HepG2 (cell line): Measurements from ENCODE around the gene CCDC117. TPM values are rescaled to one million over a fixed set of nuclear protein-coding genes. Genes with fewer than 3 reads are reported as not detected.

Experiments used
- ATAC-seq: fragments of 200-7000 bp; cut with Tn5 transposase; 3 replicates; pipeline ENCODE4 v1.9.1; 2020; ENCODE audit warnings: mild to moderate bottlenecking, moderate library complexity
- BruUV-seq: library from RNA; stranded (reverse); fragments of 400-500 nt; replicated peaks from 2 replicates; lab custom pipeline; 2021; lab: Mats Ljungman, UMichigan
- CTCF ChIA-PET: fragments of 300-600 bp; formaldehyde crosslinking; extraction: SDS; loops from one replicate; lab custom pipeline; 2021; ENCODE audit warnings: low total read pairs, inconsistent platforms, low intra/inter-chr PET ratio; lab: Yijun Ruan, JAX
- POLR2A ChIA-PET: fragments of 350-600 bp; sonication (Branson Sonifier 250); formaldehyde crosslinking; loops from one replicate; lab custom pipeline; 2020; ENCODE audit warnings: antibody characterized with exemption, inconsistent platforms; lab: Yijun Ruan, JAX
- DNase-seq: peaks from one replicate; pipeline ENCODE4 v3.0.0-alpha.2; 2015; ENCODE audit warnings: low spot score
- FAIRE-seq: peaks from 3 replicates; lab custom pipeline; 2011; peaks lifted over from hg19 to GRCh38; lab: Jason Lieb, UNC
- H2AFZ ChIP-seq: one replicate; pipeline ENCODE4 v1.6.1; 2011; ENCODE audit warnings: low read length, inconsistent platforms
- H3K27ac ChIP-seq: fragments of 300-600 bp; 3 replicates; pipeline ENCODE4 v1.8.0; 2011; ENCODE audit warnings: mixed run types, mild to moderate bottlenecking, mixed read lengths, low read length, inconsistent platforms; ENCODE audit not compliant: insufficient read depth; ENCODE audit errors: extremely low read length
- H3K27me3 ChIP-seq, 2 experiments: fragments of 200-600 bp in 1 of 2; 2 replicates in 1 of 2; 3 replicates in 1 of 2; pipeline versions ENCODE4 v1.6.0 to v1.8.0; 2011; ENCODE audit warnings: low read length in 2 of 2, mild to moderate bottlenecking in 2 of 2, moderate library complexity in 2 of 2, inconsistent platforms in 1 of 2; ENCODE audit not compliant: insufficient read depth in 2 of 2, control insufficient read depth in 1 of 2
- H3K36me3 ChIP-seq, 2 experiments: fragments of 200-600 bp in 1 of 2; replicated peaks in 1 of 2; 2 replicates in 1 of 2; 3 replicates in 1 of 2; pipeline versions ENCODE4 v1.5.1 to v1.8.0; 2011; ENCODE audit warnings: low read length in 2 of 2, inconsistent platforms in 1 of 2; ENCODE audit not compliant: insufficient read depth in 2 of 2, control insufficient read depth in 1 of 2
- H3K4me1 ChIP-seq: 2 replicates; pipeline ENCODE4 v1.5.1; 2012; ENCODE audit warnings: low read length, inconsistent platforms; ENCODE audit not compliant: insufficient read depth
- H3K4me2 ChIP-seq: 2 replicates; pipeline ENCODE4 v1.6.0; 2011; ENCODE audit warnings: low read depth, low read length, inconsistent platforms
- H3K4me3 ChIP-seq, 3 experiments: fragments of 200-600 bp in 1 of 3; sonication (generic), shearing (Covaris generic) in 1 of 3; replicated peaks in 1 of 3; 2 replicates each; pipeline ENCODE4 v1.5.1; 2011 to 2016; ENCODE audit warnings: low read length in 3 of 3, inconsistent platforms in 2 of 3, low read depth in 2 of 3, mild to moderate bottlenecking in 2 of 3, control low read depth in 1 of 3, mixed read lengths in 1 of 3; ENCODE audit not compliant: insufficient read depth in 1 of 3
- H3K79me2 ChIP-seq: one replicate; pipeline ENCODE4 v1.6.1; 2011; ENCODE audit warnings: low read length, inconsistent platforms; ENCODE audit not compliant: insufficient read depth
- H3K9ac ChIP-seq: 2 replicates; pipeline ENCODE4 v1.6.0; 2011; ENCODE audit warnings: mild to moderate bottlenecking, low read depth, low read length, inconsistent platforms; ENCODE audit not compliant: insufficient read depth
- H3K9me3 ChIP-seq: 2 replicates; pipeline ENCODE4 v1.5.1; 2012; ENCODE audit warnings: mild to moderate bottlenecking, low read length
- H4K20me1 ChIP-seq: 2 replicates; pipeline ENCODE4 v1.6.0; 2011; ENCODE audit warnings: inconsistent platforms, mild to moderate bottlenecking, low read length, moderate library complexity; ENCODE audit not compliant: insufficient read depth
- BCL3 ChIP-seq: sonication (generic); formaldehyde crosslinking; IDR thresholded peaks from 2 replicates; pipeline ENCODE4 v1.5.1; 2020; ENCODE audit warnings: mild to moderate bottlenecking, missing genetic modification reagents, moderate library complexity
- CERS6 ChIP-seq: sonication (generic); formaldehyde crosslinking; IDR thresholded peaks from 2 replicates; pipeline ENCODE4 v1.5.0; 2020; ENCODE audit warnings: missing genetic modification reagents
- CREB1 ChIP-seq, 2 experiments: fragments of 450-650 bp in 1 of 2; IDR thresholded peaks; 2 replicates each; pipeline ENCODE4 v1.6.1; 2016 to 2017; ENCODE audit warnings: control low read depth in 1 of 2, mild to moderate bottlenecking in 1 of 2, missing compliant biosample characterization in 1 of 2, missing genetic modification characterization in 1 of 2
- HMGXB3 ChIP-seq: sonication (generic); formaldehyde crosslinking; IDR thresholded peaks from 2 replicates; pipeline ENCODE4 v1.4.0; 2020; ENCODE audit warnings: missing genetic modification reagents, borderline replicate concordance
- IKZF5 ChIP-seq: IDR thresholded peaks from 2 replicates; pipeline ENCODE4 v1.6.1; 2018; ENCODE audit warnings: missing genetic modification reagents, mild to moderate bottlenecking, missing compliant biosample characterization
- PITX1 ChIP-seq: sonication (generic); formaldehyde crosslinking; IDR thresholded peaks from 2 replicates; pipeline ENCODE4 v1.5.1; 2020; ENCODE audit warnings: mild to moderate bottlenecking, missing genetic modification reagents
- SOX6 ChIP-seq, 2 experiments: fragments of 450-650 bp in 1 of 2; sonication (generic) in 1 of 2; formaldehyde crosslinking in 1 of 2; IDR thresholded peaks; 2 replicates each; pipeline versions ENCODE4 v1.4.0 to v1.6.1; 2017 to 2020; ENCODE audit warnings: antibody characterized with exemption in 1 of 2, mild to moderate bottlenecking in 1 of 2, missing genetic modification reagents in 1 of 2
- TOE1 ChIP-seq: sonication (generic); formaldehyde crosslinking; IDR thresholded peaks from 2 replicates; pipeline ENCODE4 v1.4.0; 2020; ENCODE audit warnings: mild to moderate bottlenecking, missing genetic modification reagents
- TSC22D2 ChIP-seq: sonication (generic); formaldehyde crosslinking; IDR thresholded peaks from 2 replicates; pipeline ENCODE4 v1.5.1; 2020; ENCODE audit warnings: missing genetic modification reagents, mild to moderate bottlenecking, borderline replicate concordance
- ZNF281 ChIP-seq: sonication (generic); formaldehyde crosslinking; IDR thresholded peaks from 2 replicates; pipeline ENCODE4 v1.4.0; 2020; ENCODE audit warnings: missing genetic modification reagents, borderline replicate concordance
- WGBS: methylation state at CpG from one replicate; pipeline ENCODE4 v1.1.6; 2017; ENCODE audit warnings: low lambda C conversion rate; 5-methylcytosine and 5-hydroxymethylcytosine counted together
- in situ Hi-C: cut with HindIII; loops from 2 replicates; pipeline ENCODE4 v1.10.0; 2017; ENCODE audit warnings: low pct_unique_long_range_greater_than_20kb; ENCODE audit not compliant: extremely low pct_ligation_motif_present
- intact Hi-C: fragments of 100-400 bp; cut with micrococcal nuclease; formaldehyde crosslinking; loops from one replicate; pipeline ENCODE4 v1.10.0; 2022; ENCODE audit not compliant: unreplicated experiment
- polyA plus RNA-seq, 8 experiments: library from polyadenylated mRNA; depleted of rRNA in 3 of 8; stranded (reverse) in 7 of 8; unstranded in 1 of 8; fragments of >200 nt; fragmentation: Illumina TruSeq in 4 of 8; extraction: Trizol in 4 of 8; gene quantifications; 2 replicates each; pipeline versions ENCODE4 v1.2.1 to v1.2.3, GENCODE V29; 2011 to 2016; ENCODE audit warnings: low read depth in 4 of 8, missing spikeins in 1 of 8, mixed read lengths in 1 of 8; ENCODE audit not compliant: insufficient read depth in 1 of 8
- total RNA-seq, 5 experiments: library from RNA; depleted of rRNA; stranded (reverse); fragments of >200 nt; fragmentation: Illumina TruSeq; extraction: Trizol; gene quantifications; 2 replicates each; pipeline ENCODE4 v1.2.3, GENCODE V29; 2016; ENCODE audit warnings: low read depth in 1 of 5

CCDC117 gene
- total and polyA plus RNA-seq, 2 of the 13 experiments (the other 11 are each of a cell fraction or from before 2014, with no cell fraction given) = 12.6 to 34.2 TPM

- no peaks in the 10 kb centered on the region for H4K20me1 ChIP-seq
- BruUV-seq = no TSS peak
- FAIRE-seq (peak; percentile 83), DNase-seq (peak; percentile 96), ATAC-seq (peak; percentile 83)
- peaks cover 18% of the 10 kb centered on the region for H3K4me1 ChIP-seq
- ChIA-PET CTCF (no interaction called here), POLR2A (interaction anchor here (0.7 to 1.4 kb wide), 3 partner anchors 14 to 442 kb away, joined by 3 to 4 read pairs (median 3); partner anchors contain the start of gene XBP1)
- peak overlapping the region in 1 of 3 experiments; percentile 15; a peak in 1 of 6 replicates for H3K4me3 ChIP-seq
- 0 out of 5 replicates have a peak, but pooled peaks cover 0 to 3% of the 10 kb centered on the region in 2 experiments for H3K36me3 ChIP-seq
- WGBS = 48% methylated on average over 3 of the region's 3 CpGs
- intact Hi-C loops = no loop called here
- peak overlapping the region; percentile 39 for H3K27ac ChIP-seq
- no peaks in the 10 kb centered on the region for H3K79me2 ChIP-seq
- H3K9me3 ChIP-seq = no peaks in the 10 kb centered on the region
- H2AFZ ChIP-seq = no peak overlapping the region
- H3K27me3 ChIP-seq = no peaks in the 10 kb centered on the region
- in situ Hi-C loops = no loop called here
- peak overlapping the region; percentile 58 for H3K4me2 ChIP-seq
- peak overlapping the region; percentile 31; the same call in 1 of the 2 replicates for H3K9ac ChIP-seq
- TF ChIP-seq CREB1 (IDR thresholded peaks at IDR 0.05) (no peak), CREB1 (CRISPR knock-in tag; IDR thresholded peaks at IDR 0.05) (no peak), HMGXB3 (CRISPR knock-in tag) (no peak), IKZF5 (0 out of 2 replicates have a peak, but pooled peaks have one; percentile 38), CERS6 (CRISPR knock-in tag) (no peak), ZNF281 (CRISPR knock-in tag) (peak; percentile 45; the same call in 1 of the 2 replicates), PITX1 (CRISPR knock-in tag) (no peak), TSC22D2 (CRISPR knock-in tag) (no peak), TOE1 (CRISPR knock-in tag) (no peak), SOX6 (IDR thresholded peaks at IDR 0.05) (no peak), SOX6 (CRISPR knock-in tag; IDR thresholded peaks at IDR 0.05) (peak; percentile 97), BCL3 (CRISPR knock-in tag) (no peak)
These were observed 12.5 kb upstream of the CCDC117 start for GRCh38 chr22:28759861-28760560.
